ENCODE measurements around the gene DENND5B.
"Not testable (repeated sequence)": the region's sequence is repeated elsewhere in the genome, so short reads cannot be mapped to it uniquely, and the experiment has no call there.

Gene DENND5B

DNA sequence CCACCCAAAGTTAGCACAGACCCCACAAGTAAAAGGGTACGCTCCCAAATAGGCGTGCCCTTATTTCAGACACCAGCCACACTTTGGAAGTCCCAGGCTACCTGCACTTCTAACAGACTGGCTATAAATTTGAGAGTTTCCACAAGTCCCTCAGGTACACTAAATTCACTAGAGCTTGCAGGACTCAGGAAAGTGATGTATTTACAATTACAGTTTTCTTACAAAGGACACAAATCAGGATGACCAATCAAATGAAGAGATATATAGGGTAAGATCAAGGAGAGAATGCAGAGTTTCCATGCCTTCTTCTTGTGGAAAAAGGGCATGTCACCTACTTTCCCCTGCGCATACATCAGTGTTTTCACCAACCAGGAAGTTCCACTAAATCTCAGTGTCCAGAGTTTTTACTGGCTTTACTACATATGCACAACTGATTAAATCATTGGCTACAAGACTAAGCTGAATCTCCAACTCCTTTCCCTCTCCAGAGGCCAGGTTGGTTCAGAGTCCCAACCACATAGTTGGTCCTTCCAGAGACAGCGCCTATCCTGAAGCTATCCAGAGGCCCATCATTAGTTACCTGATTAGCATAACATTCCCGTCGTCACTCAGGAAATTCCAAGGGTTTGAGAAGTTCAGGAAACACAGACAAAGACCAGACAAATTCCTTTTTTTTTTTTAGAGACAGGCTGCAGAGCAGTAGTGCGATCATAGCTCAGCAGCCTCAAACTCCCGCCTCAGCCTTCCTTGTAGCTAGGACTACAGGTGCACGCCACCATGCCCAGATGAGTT lies 84.2 kb downstream of the DENND5B start:
- peak overlapping the region; percentile 29 for H3K4me3 Mint-ChIP-seq
- H3K9me3 Mint-ChIP-seq = peaks cover 31% of the 10 kb centered on the region
- TF ChIP-seq, protein P1, sequence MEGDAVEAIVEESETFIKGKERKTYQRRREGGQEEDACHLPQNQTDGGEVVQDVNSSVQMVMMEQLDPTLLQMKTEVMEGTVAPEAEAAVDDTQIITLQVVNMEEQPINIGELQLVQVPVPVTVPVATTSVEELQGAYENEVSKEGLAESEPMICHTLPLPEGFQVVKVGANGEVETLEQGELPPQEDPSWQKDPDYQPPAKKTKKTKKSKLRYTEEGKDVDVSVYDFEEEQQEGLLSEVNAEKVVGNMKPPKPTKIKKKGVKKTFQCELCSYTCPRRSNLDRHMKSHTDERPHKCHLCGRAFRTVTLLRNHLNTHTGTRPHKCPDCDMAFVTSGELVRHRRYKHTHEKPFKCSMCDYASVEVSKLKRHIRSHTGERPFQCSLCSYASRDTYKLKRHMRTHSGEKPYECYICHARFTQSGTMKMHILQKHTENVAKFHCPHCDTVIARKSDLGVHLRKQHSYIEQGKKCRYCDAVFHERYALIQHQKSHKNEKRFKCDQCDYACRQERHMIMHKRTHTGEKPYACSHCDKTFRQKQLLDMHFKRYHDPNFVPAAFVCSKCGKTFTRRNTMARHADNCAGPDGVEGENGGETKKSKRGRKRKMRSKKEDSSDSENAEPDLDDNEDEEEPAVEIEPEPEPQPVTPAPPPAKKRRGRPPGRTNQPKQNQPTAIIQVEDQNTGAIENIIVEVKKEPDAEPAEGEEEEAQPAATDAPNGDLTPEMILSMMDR (IDR thresholded peaks at IDR 0.05) = no peak

GRCh38 chr12:31504625-31505222 lies 86.2 kb downstream of the DENND5B start:
- DNase-seq = no peak
- H3K36me3 Mint-ChIP-seq (ENCODE audit: low read depth) = peaks cover 26% of the 10 kb centered on the region

More for the DNA sequence above, 84.2 kb downstream of the DENND5B start:
- peaks cover 43% of the 10 kb centered on the region for H3K4me1 Mint-ChIP-seq
- H3K36me3 Mint-ChIP-seq (ENCODE audit: low read depth) = peaks cover 37% of the 10 kb centered on the region
- peak overlapping the region; percentile 94 for H3K27ac Mint-ChIP-seq
- no peak for DNase-seq
- no peaks in the 10 kb centered on the region for H3K27me3 Mint-ChIP-seq (ENCODE audit: low read depth, poor library complexity)

GRCh38 chr12:31501014-31501413 lies 89.9 kb downstream of the DENND5B start:
- DNase-seq; H3K27me3 Mint-ChIP-seq (ENCODE audit: low read depth, poor library complexity); H3K4me3 Mint-ChIP-seq: not testable (repeated sequence)
- Mint-ChIP-seq H3K4me1 (peaks cover 29% of the 10 kb centered on the region), H3K9me3 (peaks cover 18% of the 10 kb centered on the region), H3K27ac (peak overlapping the region; percentile 86), H3K36me3 (ENCODE audit: low read depth) (peaks cover 38% of the 10 kb centered on the region)

More at GRCh38 chr12:31504625-31505222, 86.2 kb downstream of the DENND5B start:
- Mint-ChIP-seq H3K9me3 (peaks cover 31% of the 10 kb centered on the region), H3K27ac (no peak overlapping the region), H3K4me1 (peaks cover 38% of the 10 kb centered on the region), H3K27me3 (ENCODE audit: low read depth, poor library complexity) (no peaks in the 10 kb centered on the region), H3K4me3 (no peak overlapping the region)
- TF ChIP-seq, protein P1 (IDR thresholded peaks at IDR 0.05) = no peak

DNA sequence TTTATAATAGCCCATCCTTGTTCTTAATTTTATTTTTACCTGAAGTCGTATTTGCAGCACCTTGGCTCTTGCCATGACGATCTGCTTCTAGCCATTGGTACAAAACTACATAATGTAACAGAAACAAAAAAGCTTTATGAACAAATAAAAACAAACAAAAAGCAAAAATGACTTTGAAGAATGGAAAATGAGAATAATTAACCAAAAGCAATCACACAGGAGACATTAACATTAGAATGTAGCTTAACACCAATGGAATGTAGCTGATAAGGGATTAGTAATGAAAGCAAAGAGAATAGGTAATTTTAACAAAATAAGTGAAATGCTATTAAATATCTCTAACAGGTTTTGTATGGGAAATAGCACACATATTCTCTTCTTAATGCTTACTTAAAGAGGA lies 91.4 kb downstream of the DENND5B start:
- no peaks in the 10 kb centered on the region for H3K27me3 Mint-ChIP-seq (ENCODE audit: low read depth, poor library complexity)
- H3K9me3 Mint-ChIP-seq = peaks cover 5% of the 10 kb centered on the region
- no peak for DNase-seq
- H3K36me3 Mint-ChIP-seq (ENCODE audit: low read depth) = peaks cover 43% of the 10 kb centered on the region
- no peak overlapping the region for H3K27ac Mint-ChIP-seq
- TF ChIP-seq, protein P1 (IDR thresholded peaks at IDR 0.05) = no peak
- peaks cover 35% of the 10 kb centered on the region for H3K4me1 Mint-ChIP-seq
- H3K4me3 Mint-ChIP-seq = no peak overlapping the region

- Mint-ChIP-seq H3K4me1 (peaks cover 35% of the 10 kb centered on the region), H3K4me3 (no peak overlapping the region), H3K27ac (peak overlapping the region; percentile 3), H3K9me3 (no peaks in the 10 kb centered on the region), H3K27me3 (ENCODE audit: low read depth, poor library complexity) (no peaks in the 10 kb centered on the region), H3K36me3 (ENCODE audit: low read depth) (peaks cover 48% of the 10 kb centered on the region)
- TF ChIP-seq, protein P1 (IDR thresholded peaks at IDR 0.05) = no peak
- no peak for DNase-seq
These were observed 92.5 kb downstream of the DENND5B start for GRCh38 chr12:31498424-31498823.

- peaks cover 46% of the 10 kb centered on the region for H3K4me1 Mint-ChIP-seq
- peaks cover 54% of the 10 kb centered on the region for H3K36me3 Mint-ChIP-seq (ENCODE audit: low read depth)
- no peak for DNase-seq
- H3K9me3 Mint-ChIP-seq = no peaks in the 10 kb centered on the region
- no peak overlapping the region for H3K4me3 Mint-ChIP-seq
- H3K27ac Mint-ChIP-seq = no peak overlapping the region
- TF ChIP-seq, protein P1 (IDR thresholded peaks at IDR 0.05) = no peak
- no peaks in the 10 kb centered on the region for H3K27me3 Mint-ChIP-seq (ENCODE audit: low read depth, poor library complexity)
These were observed 94.7 kb downstream of the DENND5B start for GRCh38 chr12:31496257-31496656.
